HL-60 (cell line): ENCODE results near the gene SPATA16.

Experiments
- CTCF ChIP-seq: IDR thresholded peaks from one replicate; pipeline ENCODE4 v1.5.1; 2011; ENCODE audit warnings: low read length, control low read depth, inconsistent platforms; ENCODE audit not compliant: insufficient read depth
- GABPA ChIP-seq: IDR thresholded peaks from 2 replicates; pipeline ENCODE4 v1.6.1; 2012; ENCODE audit warnings: low read depth
- POLR2AphosphoS5 ChIP-seq: IDR thresholded peaks from 2 replicates; pipeline ENCODE4 v1.6.1; 2012; ENCODE audit warnings: low read depth
- REST ChIP-seq: IDR thresholded peaks from 2 replicates; pipeline ENCODE4 v1.6.1; 2012; ENCODE audit warnings: low read depth; ENCODE audit not compliant: insufficient replicate concordance

GRCh38 chr3:172924546-172924945 lies 216.5 kb downstream of the SPATA16 start:
- TF ChIP-seq CTCF (no peak), POLR2AphosphoS5 (no peak), GABPA (no peak), REST (no peak)
